Occipital lobe (tissue), 2 donors: ENCODE data around the gene AFDN. TPM values are rescaled to one million over a fixed set of nuclear protein-coding genes. Genes with fewer than 3 reads are reported as not detected.

Experiments used
- DNase-seq: peaks from one replicate; lab custom pipeline; 2025; lab: John Stamatoyannopoulos, UW
- total RNA-seq: library from RNA; depleted of rRNA; stranded (reverse); fragments of >200 nt; gene quantifications from one replicate; pipeline ENCODE4 v1.2.3, GENCODE V29; 2014

AFDN gene
- total RNA-seq, 1 donor from 2014 or later: 237 TPM

GRCh38 chr6:167795874-167796191, 30.9 kb upstream of the AFDN start:
- no peak for DNase-seq

DNA sequence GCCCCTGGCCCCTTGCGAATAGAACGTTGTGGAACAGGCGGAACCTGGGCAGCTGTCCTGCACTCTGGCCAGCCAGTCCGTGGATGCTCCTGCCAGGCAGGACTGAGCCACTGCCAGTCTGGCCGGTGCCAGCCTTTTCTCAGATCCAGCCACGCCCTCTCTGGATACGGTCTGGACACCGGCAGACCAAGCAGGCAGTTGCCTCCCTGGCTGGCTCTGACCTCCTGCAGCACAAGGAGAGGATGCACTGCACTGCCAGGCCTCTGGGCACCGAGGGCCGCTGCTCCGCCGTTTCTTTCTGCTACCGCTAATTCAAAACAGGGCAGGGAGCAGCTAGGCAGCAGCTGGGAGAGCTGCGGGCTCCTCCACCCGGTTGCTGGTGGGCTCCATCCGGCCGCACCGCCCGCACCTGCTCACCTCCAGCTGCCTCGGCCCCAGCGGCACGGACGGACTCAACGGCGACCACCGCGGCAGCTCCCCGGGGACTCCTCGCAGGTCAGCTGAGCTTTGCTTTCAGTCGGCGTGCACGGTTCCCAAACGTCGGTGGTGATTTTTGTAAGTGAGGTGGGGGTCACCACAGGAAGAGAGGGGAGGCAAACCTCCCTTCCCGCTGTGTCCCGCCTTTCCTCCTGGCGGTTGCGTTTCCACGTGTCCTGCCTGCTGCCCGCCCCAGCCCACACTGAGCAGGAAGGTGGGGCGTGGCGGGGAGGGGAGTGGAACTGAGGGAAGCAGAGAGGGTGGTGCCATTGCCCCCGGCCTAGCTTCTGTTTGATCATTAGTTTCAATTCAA, 30.3 kb upstream of the AFDN start:
- no peak for DNase-seq

DNA sequence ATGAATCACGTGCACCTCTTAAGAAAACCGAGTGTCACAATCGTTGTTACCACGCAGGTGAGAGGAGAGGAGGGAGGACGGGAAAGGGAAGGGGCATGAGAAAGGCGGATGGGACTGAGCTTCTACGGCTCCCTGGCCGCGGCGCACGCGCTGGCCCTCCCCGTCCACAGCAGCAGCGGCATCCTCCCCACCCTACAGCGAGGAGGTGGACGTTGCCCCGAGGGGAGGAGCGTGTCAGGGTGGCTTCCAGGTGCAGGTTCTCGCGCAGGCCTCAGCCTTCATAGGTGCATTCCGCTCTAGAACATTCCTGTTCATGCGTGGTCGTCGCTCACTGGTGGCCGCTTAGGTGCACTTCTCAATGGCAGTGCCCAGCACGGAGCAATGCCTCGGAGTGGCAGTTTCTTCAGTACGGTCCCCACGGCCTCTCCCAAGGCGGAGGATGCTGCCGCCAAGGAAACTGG, 29.7 kb upstream of the AFDN start:
- DNase-seq: no peak

- DNase-seq: no peak
Observed at GRCh38 chr6:167797476-167798265, 29.0 kb upstream of the AFDN start.

GRCh38 chr6:167798453-167798852, 28.3 kb upstream of the AFDN start:
- DNase-seq: no peak

DNA sequence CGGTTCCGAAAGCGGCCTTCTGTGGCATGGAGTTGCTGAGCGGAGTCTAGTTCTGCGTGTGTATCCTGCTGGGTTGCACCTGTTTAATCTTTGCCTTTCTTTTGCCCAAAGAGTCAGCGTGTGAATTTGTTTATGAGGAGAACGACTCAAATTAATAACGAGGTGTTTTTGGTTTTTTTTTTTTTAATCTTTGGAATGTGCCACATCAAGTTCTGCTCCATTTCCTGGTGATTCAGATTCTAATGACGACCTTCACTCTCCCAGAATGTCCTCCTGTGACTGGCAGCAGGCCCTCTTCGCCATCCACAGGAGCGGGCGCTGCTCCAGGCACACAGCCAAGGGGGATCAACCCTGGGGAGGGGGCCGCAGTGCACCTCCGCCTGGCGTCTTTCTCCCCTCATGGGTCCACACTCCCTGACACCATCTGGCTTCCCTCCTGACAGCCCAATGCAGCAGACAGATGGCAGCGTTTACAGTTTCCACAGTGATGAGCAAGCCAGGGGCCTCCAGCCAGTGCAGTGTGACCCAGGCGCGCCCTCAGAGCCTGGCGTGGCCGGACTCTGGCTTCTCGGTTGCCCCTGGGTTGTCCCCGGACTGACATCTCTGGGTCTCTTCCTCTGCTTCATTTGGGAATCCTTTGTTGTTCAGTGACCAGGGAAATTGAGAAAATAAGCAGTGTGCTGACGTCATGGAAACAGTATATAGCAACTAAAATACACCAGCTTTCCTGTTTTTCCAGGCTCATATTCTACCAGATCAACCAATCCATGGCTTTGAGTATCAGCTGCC, 27.5 kb upstream of the AFDN start:
- DNase-seq: no peak

DNA sequence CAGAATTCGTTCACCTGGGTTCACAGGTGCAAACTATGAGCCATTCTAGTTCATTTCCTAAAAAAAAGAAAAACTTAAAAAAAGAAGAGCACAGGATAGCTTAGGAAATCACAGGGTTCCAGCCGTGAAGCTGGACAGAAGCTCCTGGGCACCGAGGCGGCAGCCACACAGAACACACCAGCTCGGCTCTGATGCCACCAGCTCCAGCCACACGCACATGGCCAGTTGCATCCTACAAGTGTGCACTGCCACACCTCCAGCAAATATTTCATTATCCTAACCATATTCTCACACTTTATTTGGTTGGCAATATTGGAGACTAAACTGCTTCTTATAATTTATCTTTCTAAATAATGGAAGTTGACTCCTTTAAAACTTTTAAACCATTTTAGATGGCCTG, 26.2 kb upstream of the AFDN start:
- DNase-seq: no peak

GRCh38 chr6:167801263-167801662, 25.4 kb upstream of the AFDN start:
- no peak for DNase-seq

- no peak for DNase-seq
Observed at GRCh38 chr6:167802339-167802738, 24.4 kb upstream of the AFDN start.

DNA sequence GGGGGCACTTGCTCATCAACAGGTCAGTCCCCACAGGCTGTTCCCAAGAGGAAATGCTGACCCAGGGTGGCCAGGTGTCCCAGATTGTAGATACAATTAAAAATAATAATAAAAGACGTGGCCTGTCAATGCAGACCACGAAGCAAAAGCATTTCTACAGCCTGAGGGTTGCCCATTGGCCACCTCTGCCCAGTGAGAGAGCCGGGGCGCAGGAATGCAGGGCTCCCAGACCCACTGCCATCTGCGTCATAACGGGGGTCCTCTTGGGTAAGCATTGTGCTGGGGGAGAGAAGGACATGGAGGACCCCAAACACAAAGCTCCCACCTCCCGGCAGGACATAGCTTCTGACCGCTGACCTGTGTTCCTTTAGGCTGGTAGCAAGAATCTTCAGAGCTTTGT, 22.9 kb upstream of the AFDN start:
- no peak for DNase-seq

DNA sequence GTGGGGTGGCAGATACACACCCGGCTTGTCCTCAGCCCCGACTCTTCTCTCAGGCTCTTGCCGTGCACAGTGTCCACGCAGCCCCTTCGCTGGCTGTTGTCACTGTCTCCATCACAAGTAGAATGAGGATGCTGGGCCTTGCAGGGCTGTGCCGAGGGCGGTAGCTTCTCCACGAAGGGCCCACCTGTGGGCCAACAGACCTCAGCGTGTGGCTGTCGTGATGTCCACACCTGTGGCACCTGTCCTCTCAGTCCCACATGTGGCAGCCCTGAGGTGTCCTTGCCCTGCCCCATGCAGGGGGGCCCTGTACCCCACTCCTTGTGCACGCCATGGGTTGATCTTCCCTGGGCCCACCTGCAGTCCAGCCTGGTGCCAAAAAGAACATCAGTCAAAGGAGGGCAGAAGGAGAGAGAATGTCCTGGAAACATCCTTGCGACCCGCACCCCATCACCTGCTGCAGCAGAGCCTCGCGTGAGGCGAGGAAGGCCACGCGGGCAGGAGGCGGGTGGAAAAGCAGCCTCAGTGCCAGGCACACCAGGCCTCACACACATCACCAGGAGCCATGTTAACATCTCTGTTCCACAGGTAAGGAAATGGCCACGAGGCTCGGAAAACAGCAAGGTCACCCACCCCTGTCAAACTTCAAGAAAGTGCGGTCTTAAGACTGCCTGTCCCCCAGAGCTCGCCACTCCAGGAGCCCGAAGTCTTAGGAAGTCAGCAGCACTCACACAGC, 22.3 kb upstream of the AFDN start:
- DNase-seq: no peak

- no peak for DNase-seq
Observed at GRCh38 chr6:167805349-167806060, 21.2 kb upstream of the AFDN start.

DNA sequence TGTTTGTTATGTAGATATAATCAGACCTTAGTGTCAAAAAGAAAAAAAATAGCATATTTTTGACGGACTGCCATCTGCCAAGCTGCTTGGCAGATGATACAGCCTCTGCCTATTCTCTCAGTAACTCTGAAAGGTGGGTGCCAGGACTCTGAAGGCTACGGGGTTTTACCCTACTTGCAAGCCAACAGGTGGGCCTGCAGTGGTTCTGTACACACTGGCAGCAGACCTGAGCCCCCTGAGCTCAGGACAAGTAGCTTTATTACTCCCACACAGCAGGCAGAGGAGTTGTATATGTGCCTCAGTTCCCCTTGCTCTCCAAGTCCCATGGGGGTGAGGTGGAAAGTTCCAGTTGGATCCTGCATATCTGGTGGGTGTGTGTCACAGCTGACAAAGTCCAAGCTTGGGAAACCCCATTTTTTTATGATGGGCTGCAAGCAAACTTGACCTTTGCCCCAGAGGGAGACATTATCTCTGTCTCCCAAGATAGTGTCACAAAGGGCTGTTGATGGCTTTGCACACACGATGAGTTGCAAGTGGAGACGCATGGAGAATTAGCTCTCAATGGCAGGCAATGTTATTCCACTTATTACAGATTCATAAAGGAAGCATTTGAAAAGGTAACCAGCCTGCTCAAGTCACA, 20.5 kb upstream of the AFDN start:
- no peak for DNase-seq

GRCh38 chr6:167807200-167807599, 19.5 kb upstream of the AFDN start:
- no peak for DNase-seq

GRCh38 chr6:167807756-167808155, 19.0 kb upstream of the AFDN start:
- DNase-seq: no peak

GRCh38 chr6:167811040-167811439, 15.7 kb upstream of the AFDN start:
- DNase-seq: no peak

DNA sequence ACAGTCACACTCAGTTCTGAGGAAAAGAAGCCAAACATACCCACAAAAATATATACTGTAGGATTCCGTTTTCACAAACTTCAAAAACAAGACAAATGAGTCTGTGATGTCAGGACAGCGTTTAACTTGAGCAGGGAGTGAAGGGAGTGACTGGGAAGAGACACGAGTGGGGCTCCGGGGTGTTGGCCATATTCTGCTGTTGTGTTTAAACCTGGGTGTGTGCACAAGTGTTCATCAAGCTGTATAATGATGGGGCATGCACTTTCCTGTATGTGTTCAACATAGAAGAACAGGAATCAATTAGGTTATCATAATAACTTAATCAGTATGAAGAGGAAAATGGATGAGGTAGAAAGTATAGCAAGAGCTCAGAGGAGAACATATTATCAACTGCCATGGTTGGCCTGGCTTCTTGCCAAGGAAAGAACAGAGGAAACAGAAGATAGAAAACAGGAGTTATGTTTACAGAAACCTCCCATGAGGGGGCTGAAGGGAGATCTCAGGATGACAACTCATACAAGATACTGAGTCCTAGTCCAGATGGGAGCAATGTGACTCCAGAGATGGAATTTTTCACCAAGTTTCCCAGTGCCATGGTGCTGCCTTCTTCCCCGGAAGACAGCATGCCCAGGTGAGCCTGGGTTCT, 15.1 kb upstream of the AFDN start:
- no peak for DNase-seq

- DNase-seq: no peak
Observed at GRCh38 chr6:167812088-167812487, 14.6 kb upstream of the AFDN start.

GRCh38 chr6:167815296-167815980, 11.3 kb upstream of the AFDN start:
- no peak for DNase-seq
